ENCODE results near the gene ANK3. TPM values are rescaled to one million over a fixed set of nuclear protein-coding genes. Genes with fewer than 3 reads are reported as not detected.

ANK3 gene
- polyA plus RNA-seq, 1 experiment = 1.6 TPM

DNA sequence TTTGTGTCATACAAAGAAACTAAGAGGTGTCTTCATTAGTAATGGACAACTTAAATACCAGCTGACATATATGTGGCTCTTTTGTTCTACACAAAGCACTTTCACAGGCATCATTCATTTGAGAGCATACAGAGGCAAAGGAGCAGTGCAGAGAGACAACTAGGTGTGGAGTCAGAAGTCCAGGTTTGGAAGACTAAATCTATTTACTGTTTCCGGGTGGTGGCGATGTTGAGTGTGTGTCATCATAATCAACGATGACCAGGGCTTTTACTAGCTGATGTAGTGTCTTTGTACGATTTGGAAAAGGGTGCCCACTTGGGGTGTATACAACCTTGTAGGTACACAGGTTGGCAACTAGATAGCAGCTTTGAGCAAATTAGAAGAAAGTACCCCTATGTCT is 287.9 kb downstream of the ANK3 start:
- TF ChIP-seq, protein P1, sequence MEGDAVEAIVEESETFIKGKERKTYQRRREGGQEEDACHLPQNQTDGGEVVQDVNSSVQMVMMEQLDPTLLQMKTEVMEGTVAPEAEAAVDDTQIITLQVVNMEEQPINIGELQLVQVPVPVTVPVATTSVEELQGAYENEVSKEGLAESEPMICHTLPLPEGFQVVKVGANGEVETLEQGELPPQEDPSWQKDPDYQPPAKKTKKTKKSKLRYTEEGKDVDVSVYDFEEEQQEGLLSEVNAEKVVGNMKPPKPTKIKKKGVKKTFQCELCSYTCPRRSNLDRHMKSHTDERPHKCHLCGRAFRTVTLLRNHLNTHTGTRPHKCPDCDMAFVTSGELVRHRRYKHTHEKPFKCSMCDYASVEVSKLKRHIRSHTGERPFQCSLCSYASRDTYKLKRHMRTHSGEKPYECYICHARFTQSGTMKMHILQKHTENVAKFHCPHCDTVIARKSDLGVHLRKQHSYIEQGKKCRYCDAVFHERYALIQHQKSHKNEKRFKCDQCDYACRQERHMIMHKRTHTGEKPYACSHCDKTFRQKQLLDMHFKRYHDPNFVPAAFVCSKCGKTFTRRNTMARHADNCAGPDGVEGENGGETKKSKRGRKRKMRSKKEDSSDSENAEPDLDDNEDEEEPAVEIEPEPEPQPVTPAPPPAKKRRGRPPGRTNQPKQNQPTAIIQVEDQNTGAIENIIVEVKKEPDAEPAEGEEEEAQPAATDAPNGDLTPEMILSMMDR (IDR thresholded peaks at IDR 0.05; ENCODE audit: low read depth, low read length) = no peak
- H3K27me3 ChIP-seq (ENCODE audit: control insufficient read depth, insufficient read depth, low read length) = no peaks in the 10 kb centered on the region
- DNase-seq (ENCODE audit: low read depth, low spot score) = no peak
- H3K4me3 ChIP-seq (ENCODE audit: low read depth, low read length) = no peak overlapping the region
- no peak overlapping the region for H3K27ac ChIP-seq (ENCODE audit: low read depth, low read length)
- ChIA-PET POLR2A (no interaction called here), CTCF (interaction anchor here (0.5 to 7.8 kb wide), 8 partner anchors 8 to 544 kb away, joined by 3 to 155 read pairs (median 13); no protein-coding TSS in a partner anchor)
- no peaks in the 10 kb centered on the region for H3K9me3 ChIP-seq (ENCODE audit: control insufficient read depth, insufficient read depth, low read length)

DNA sequence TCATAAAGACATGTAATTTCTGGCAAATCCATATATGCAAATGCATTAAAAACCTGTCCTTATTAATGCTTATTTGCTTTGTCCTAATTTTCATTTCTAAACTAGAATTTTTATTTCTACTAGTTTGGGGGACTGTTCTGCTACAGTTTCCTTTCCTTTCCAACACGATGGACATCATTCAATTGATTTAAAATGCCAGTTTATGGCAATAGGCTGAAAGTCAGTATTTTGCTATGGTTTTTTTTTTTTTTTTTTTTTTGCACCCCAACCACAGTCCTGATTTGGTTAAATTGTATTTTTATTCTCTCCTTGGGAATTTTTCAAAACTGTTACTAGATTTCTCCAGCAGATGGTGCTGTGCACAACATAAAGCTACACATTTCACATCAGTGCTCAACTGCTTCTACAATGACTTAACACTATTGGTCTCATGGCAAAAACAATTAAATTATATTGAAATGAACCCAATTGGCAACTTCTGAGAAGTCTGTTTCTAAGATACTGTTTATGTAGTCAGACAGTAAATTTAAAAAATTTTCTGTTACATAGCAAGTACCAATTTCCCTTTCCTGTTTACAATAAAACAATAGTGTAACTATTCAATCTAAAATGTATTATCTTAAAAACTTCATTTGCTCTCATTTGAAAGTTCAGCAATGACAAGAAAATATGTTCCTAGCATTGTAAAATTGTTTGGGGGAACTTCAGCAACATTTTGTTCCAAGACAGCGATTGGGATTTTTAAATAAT is 289.5 kb downstream of the ANK3 start:
- H3K9me3 ChIP-seq (ENCODE audit: control insufficient read depth, insufficient read depth, low read length) = no peaks in the 10 kb centered on the region
- TF ChIP-seq, protein P1 (IDR thresholded peaks at IDR 0.05; ENCODE audit: low read depth, low read length) = peak; percentile 64
- H3K27me3 ChIP-seq (ENCODE audit: control insufficient read depth, insufficient read depth, low read length) = peaks cover 2% of the 10 kb centered on the region
- CTCF ChIA-PET = interaction anchor here (0.6 to 7.8 kb wide), 35 partner anchors 9 to 965 kb away, joined by 3 to 155 read pairs (median 4); no protein-coding TSS in a partner anchor
- peak; percentile 16 for DNase-seq (ENCODE audit: low read depth, low spot score)
- no peak overlapping the region for H3K27ac ChIP-seq (ENCODE audit: low read depth, low read length)
- POLR2A ChIA-PET = no interaction called here
- H3K4me3 ChIP-seq (ENCODE audit: low read depth, low read length) = no peak overlapping the region

DNA sequence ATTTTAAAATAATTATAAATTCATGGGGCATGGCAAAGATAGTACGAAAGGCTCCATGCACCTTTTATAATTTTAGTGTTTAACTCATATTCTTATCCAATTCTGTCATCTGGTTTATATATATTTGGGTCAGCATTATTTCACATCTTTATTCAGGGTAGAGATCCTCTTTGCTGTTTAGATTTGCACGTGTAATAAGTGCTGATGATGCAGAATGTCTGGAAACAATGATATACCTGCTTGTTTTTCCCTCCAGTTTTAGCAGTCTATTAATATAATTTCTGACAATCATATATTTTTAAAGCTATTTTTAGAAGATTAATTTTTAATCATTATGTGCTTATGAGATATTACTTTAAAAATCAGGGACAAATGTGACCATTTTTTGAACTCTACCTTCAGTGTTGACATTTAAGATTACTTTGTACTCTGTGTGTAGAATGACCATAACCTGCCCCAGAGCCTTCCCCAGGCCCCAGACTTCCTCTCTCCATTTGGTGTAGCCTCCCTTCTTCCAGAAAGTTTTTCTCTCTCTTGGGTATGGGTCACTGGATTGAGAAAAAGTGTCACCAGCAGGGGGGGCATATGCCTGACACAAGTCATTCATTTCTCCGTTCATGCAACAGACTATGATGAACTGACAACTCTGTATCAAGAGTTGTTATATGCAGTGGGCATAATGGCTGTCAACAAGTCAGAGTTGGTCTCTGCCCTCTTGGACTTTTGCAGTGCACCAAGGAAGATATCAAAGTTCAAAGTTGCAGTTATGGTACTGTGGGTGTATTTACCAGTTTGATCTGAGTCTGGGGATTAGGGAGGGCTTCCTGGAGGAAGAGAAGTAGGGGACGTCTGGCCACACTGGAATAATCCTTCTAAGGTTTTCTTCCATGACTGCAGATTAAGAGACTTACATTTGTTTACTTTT is 290.7 kb downstream of the ANK3 start:
- Histone ChIP-seq H3K4me3 (ENCODE audit: low read depth, low read length) (no peak overlapping the region), H3K9me3 (ENCODE audit: control insufficient read depth, insufficient read depth, low read length) (no peaks in the 10 kb centered on the region), H3K27ac (ENCODE audit: low read depth, low read length) (no peak overlapping the region), H3K27me3 (ENCODE audit: control insufficient read depth, insufficient read depth, low read length) (peaks cover 2% of the 10 kb centered on the region)
- no peak for DNase-seq (ENCODE audit: low read depth, low spot score)
- ChIA-PET POLR2A (no interaction called here), CTCF (interaction anchor here (0.6 to 7.8 kb wide), 19 partner anchors 10 to 963 kb away, joined by 3 to 155 read pairs (median 4); no protein-coding TSS in a partner anchor)
- TF ChIP-seq, protein P1 (IDR thresholded peaks at IDR 0.05; ENCODE audit: low read depth, low read length) = peak; percentile 34; the same call in 1 of the 2 replicates

DNA sequence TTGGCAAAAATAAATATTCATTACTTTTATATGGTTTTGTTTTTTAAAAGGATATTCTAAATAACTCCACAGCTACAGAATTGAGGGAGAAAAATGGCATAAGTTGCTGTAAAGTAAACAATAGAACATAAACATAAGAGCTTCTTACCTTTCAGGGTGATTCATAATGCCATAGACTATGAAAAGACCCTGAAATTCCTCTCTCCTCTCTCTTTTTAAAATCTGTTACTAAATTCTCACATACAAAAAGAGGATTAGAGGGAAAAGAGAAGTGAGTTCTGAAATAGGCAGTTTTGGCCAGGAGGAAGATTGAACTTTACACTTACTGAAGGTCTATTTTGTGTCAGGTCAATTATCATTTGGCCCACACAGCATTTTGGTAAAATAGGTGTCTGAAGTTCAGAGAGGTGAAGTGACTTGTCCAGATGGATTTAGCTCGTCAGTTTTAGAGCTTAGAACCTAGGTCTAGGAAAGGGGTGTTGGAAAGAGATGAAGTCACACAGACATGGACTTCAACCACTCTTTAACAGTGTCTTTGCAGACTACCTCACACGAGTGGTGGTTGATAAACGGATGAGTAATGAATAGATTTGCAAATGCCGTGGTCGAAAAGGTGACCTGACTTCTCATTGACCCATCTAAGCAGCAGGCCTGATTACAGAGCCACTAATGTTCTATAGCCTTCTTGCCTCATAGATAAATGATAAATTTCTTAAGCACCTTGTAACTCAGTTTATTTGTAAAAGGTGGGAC is 292.7 kb downstream of the ANK3 start:
- Histone ChIP-seq H3K27me3 (ENCODE audit: control insufficient read depth, insufficient read depth, low read length) (peaks cover 2% of the 10 kb centered on the region), H3K4me3 (ENCODE audit: low read depth, low read length) (no peak overlapping the region), H3K9me3 (ENCODE audit: control insufficient read depth, insufficient read depth, low read length) (no peaks in the 10 kb centered on the region), H3K27ac (ENCODE audit: low read depth, low read length) (no peak overlapping the region)
- DNase-seq (ENCODE audit: low read depth, low spot score) = no peak
- POLR2A ChIA-PET = no interaction called here
- TF ChIP-seq, protein P1 (IDR thresholded peaks at IDR 0.05; ENCODE audit: low read depth, low read length) = no peak
- CTCF ChIA-PET = interaction anchor here (1.0 to 7.8 kb wide), 5 partner anchors 107 to 471 kb away, joined by 3 to 155 read pairs (median 7); no protein-coding TSS in a partner anchor
